Measurements from ENCODE around the gene CRMP1. TPM values are rescaled to one million over a fixed set of nuclear protein-coding genes. Genes with fewer than 3 reads are reported as not detected.

The CRMP1 gene
- total and polyA plus RNA-seq, 2 donors (not counting 3 experiments of a cell fraction or from before 2014, with no cell fraction given) = 0.06 TPM; not detected in 1

GRCh38 chr4:5791654-5792053, 101.2 kb downstream of the CRMP1 start:
- Histone ChIP-seq H4K20me1 (replicated peaks; ENCODE audit: control insufficient read depth, extremely low read depth, insufficient read depth, low read length) (no peaks in the 10 kb centered on the region), H3K79me2 (ENCODE audit: control insufficient read depth, insufficient read depth, low read length) (no peaks in the 10 kb centered on the region), H3K4me1 (ENCODE audit: control insufficient read depth, extremely low read depth, insufficient read depth, low read length) (no peaks in the 10 kb centered on the region), H3K9ac (replicated peaks; ENCODE audit: extremely low read depth, insufficient read depth, low read length) (no peak overlapping the region), H2AFZ (ENCODE audit: low read depth, low read length) (no peak overlapping the region), H3K27ac (ENCODE audit: insufficient read depth, low read depth, low read length) (no peak overlapping the region), H3K4me3 (replicated peaks in 1 of 3; ENCODE audit: insufficient read depth in 1 of 3, low read depth in 1 of 3, low read length in 3 of 3) (no peak overlapping the region), H3K9me3 (replicated peaks; ENCODE audit: control insufficient read depth, insufficient read depth, low read length) (no peaks in the 10 kb centered on the region), H3K4me2 (ENCODE audit: insufficient read depth, low read length) (no peak overlapping the region), H3K36me3 (ENCODE audit: control insufficient read depth in 2 of 2, extremely low read depth in 1 of 2, insufficient read depth in 2 of 2, low read length in 2 of 2) (peaks cover 4 to 5% of the 10 kb centered on the region in 2 experiments), H3K27me3 (ENCODE audit: control insufficient read depth in 2 of 2, insufficient read depth in 2 of 2, low read length in 2 of 2) (no peaks in the 10 kb centered on the region), H3K9me1 (replicated peaks; ENCODE audit: control insufficient read depth, extremely low read depth, insufficient read depth, low read length) (no peaks in the 10 kb centered on the region)
- dilution Hi-C loops (cut with MboI; ENCODE audit: extremely low pct_ligation_motif_present, low sequenced_read_pairs) = no loop called here
- POLR2A ChIA-PET = no interaction called here
- TF ChIP-seq EZH2 (IDR thresholded peaks at IDR 0.05; ENCODE audit: borderline replicate concordance, low read depth, low read length, severe bottlenecking) = no peak
- no peak for TF ChIP-seq POLR2A (IDR thresholded peaks at IDR 0.05; ENCODE audit: low read depth, low read length)
- TF ChIP-seq CTCF (IDR thresholded peaks at IDR 0.05; ENCODE audit: extremely low read depth in 1 of 2, insufficient read depth in 1 of 2, low read depth in 1 of 2, low read length in 2 of 2) = no peak
- no peak for TF ChIP-seq FOS (IDR thresholded peaks at IDR 0.05; ENCODE audit: borderline replicate concordance, insufficient read depth, low read length)
- no peak for TF ChIP-seq MYC (IDR thresholded peaks at IDR 0.05; ENCODE audit: low read depth, low read length)
- FAIRE-seq (no peak), DNase-seq (ENCODE audit: low read depth, low spot score) (no peak)
- intact Hi-C loops (cut with micrococcal nuclease) = loop anchor here (2.0 to 10.0 kb wide), 2 partner anchors 81 to 157 kb away; partner anchors contain the start of gene EVC
- CTCF ChIA-PET = interaction anchor here (1.3 kb wide), 2 partner anchors 81 to 392 kb away, joined by 4 to 5 read pairs; partner anchors contain the start of gene EVC
- no TSS peak for BruUV-seq (replicated peaks)

GRCh38 chr4:5790546-5790857, 102.4 kb downstream of the CRMP1 start:
- H2AFZ ChIP-seq (ENCODE audit: low read depth, low read length) = no peak overlapping the region
- no peaks in the 10 kb centered on the region for H3K27me3 ChIP-seq (ENCODE audit: control insufficient read depth in 2 of 2, insufficient read depth in 2 of 2, low read length in 2 of 2)
- TF ChIP-seq JUN (IDR thresholded peaks at IDR 0.05; ENCODE audit: borderline replicate concordance, insufficient read depth, insufficient read length, low read depth) (no peak), MAX (IDR thresholded peaks at IDR 0.05; ENCODE audit: insufficient read depth, insufficient read length) (no peak), GATA2 (IDR thresholded peaks at IDR 0.05; ENCODE audit: insufficient read depth, insufficient read length, low read depth, low read length) (no peak), POLR2A (IDR thresholded peaks at IDR 0.05; ENCODE audit: low read depth, low read length) (no peak), MYC (IDR thresholded peaks at IDR 0.05; ENCODE audit: low read depth, low read length) (no peak), FOS (IDR thresholded peaks at IDR 0.05; ENCODE audit: borderline replicate concordance, insufficient read depth, low read length) (no peak), CTCF (IDR thresholded peaks at IDR 0.05; ENCODE audit: extremely low read depth in 1 of 2, insufficient read depth in 1 of 2, low read depth in 1 of 2, low read length in 2 of 2) (no peak)
- CTCF ChIA-PET = interaction anchor here (0.6 to 2.0 kb wide), 10 partner anchors 9 to 740 kb away, joined by 3 to 8 read pairs (median 5); partner anchors contain the start of genes EVC and EVC2
- no peaks in the 10 kb centered on the region for H3K9me3 ChIP-seq (replicated peaks; ENCODE audit: control insufficient read depth, insufficient read depth, low read length)
- H3K27ac ChIP-seq (ENCODE audit: insufficient read depth, low read depth, low read length) = no peak overlapping the region
- H4K20me1 ChIP-seq (replicated peaks; ENCODE audit: control insufficient read depth, extremely low read depth, insufficient read depth, low read length) = no peaks in the 10 kb centered on the region
- no peaks in the 10 kb centered on the region for H3K4me1 ChIP-seq (ENCODE audit: control insufficient read depth, extremely low read depth, insufficient read depth, low read length)
- POLR2A ChIA-PET = no interaction called here
- no peak for DNase-seq (ENCODE audit: low read depth, low spot score)
- FAIRE-seq = no peak
- H3K79me2 ChIP-seq (ENCODE audit: control insufficient read depth, insufficient read depth, low read length) = no peaks in the 10 kb centered on the region
- H3K4me2 ChIP-seq (ENCODE audit: insufficient read depth, low read length) = no peak overlapping the region
- peaks cover 4 to 5% of the 10 kb centered on the region in 2 experiments for H3K36me3 ChIP-seq (ENCODE audit: control insufficient read depth in 2 of 2, extremely low read depth in 1 of 2, insufficient read depth in 2 of 2, low read length in 2 of 2)
- dilution Hi-C loops (cut with MboI; ENCODE audit: extremely low pct_ligation_motif_present, low sequenced_read_pairs) (no loop called here), intact Hi-C loops (cut with micrococcal nuclease) (loop anchor here (1.0 to 10.0 kb wide), 6 partner anchors 80 to 795 kb away; partner anchors contain the start of gene EVC)
- H3K9ac ChIP-seq (replicated peaks; ENCODE audit: extremely low read depth, insufficient read depth, low read length) = no peak overlapping the region
- H3K9me1 ChIP-seq (replicated peaks; ENCODE audit: control insufficient read depth, extremely low read depth, insufficient read depth, low read length) = no peaks in the 10 kb centered on the region
- no TSS peak for BruUV-seq (replicated peaks)
- no peak overlapping the region for H3K4me3 ChIP-seq (replicated peaks in 1 of 3; ENCODE audit: insufficient read depth in 1 of 3, low read depth in 1 of 3, low read length in 3 of 3)
